Keratinocyte (primary cell): ENCODE measurements around the gene SFMBT2. TPM values are rescaled to one million over a fixed set of nuclear protein-coding genes. Genes with fewer than 3 reads are reported as not detected.

ENCODE experiments used
- DNase-seq: peaks from one replicate; pipeline ENCODE4 v3.0.0-alpha.2; 2011; ENCODE audit warnings: low read depth, missing footprints, low spot score
- FAIRE-seq: peaks from 2 replicates; lab custom pipeline; 2011; peaks lifted over from hg19 to GRCh38; lab: Jason Lieb, UNC
- H2AFZ ChIP-seq: 2 replicates; pipeline ENCODE4 v1.6.0; 2012; ENCODE audit warnings: low read length, control low read depth, inconsistent platforms; ENCODE audit not compliant: control insufficient read depth
- H3K27ac ChIP-seq: 2 replicates; pipeline ENCODE4 v1.5.1; 2011; ENCODE audit warnings: low read length; ENCODE audit not compliant: control insufficient read depth, insufficient read depth
- H3K27me3 ChIP-seq: 3 replicates; pipeline ENCODE4 v1.6.0; 2011; ENCODE audit warnings: low read length; ENCODE audit not compliant: control insufficient read depth, insufficient read depth; ENCODE audit errors: extremely low read depth
- H3K36me3 ChIP-seq, 2 experiments: 2 replicates in 1 of 2; 3 replicates in 1 of 2; pipeline ENCODE4 v1.5.1; 2011; ENCODE audit warnings: low read length in 2 of 2, mild to moderate bottlenecking in 1 of 2; ENCODE audit not compliant: control insufficient read depth in 2 of 2, insufficient read depth in 2 of 2; ENCODE audit errors: extremely low read depth in 1 of 2
- H3K4me1 ChIP-seq: 3 replicates; pipeline ENCODE4 v1.5.1; 2011; ENCODE audit warnings: low read length; ENCODE audit not compliant: control insufficient read depth, insufficient read depth; ENCODE audit errors: extremely low read depth
- H3K4me2 ChIP-seq: 3 replicates; pipeline ENCODE4 v1.6.0; 2011; ENCODE audit warnings: low read depth, low read length; ENCODE audit not compliant: control insufficient read depth, insufficient read depth; ENCODE audit errors: extremely low read depth
- H3K4me3 ChIP-seq, 3 experiments: fragments of 200-600 bp in 1 of 3; sonication (generic) in 1 of 3; 2 replicates in 2 of 3; 3 replicates in 1 of 3; pipeline ENCODE4 v1.5.1; 2011 to 2016; ENCODE audit warnings: low read length in 3 of 3, mild to moderate bottlenecking in 3 of 3, control low read depth in 2 of 3, inconsistent platforms in 1 of 3, low read depth in 1 of 3, mixed read lengths in 1 of 3, mixed run types in 1 of 3, moderate library complexity in 1 of 3; ENCODE audit not compliant: control insufficient read depth in 2 of 3, insufficient read depth in 2 of 3; ENCODE audit errors: extremely low read depth in 1 of 3
- H3K79me2 ChIP-seq: 2 replicates; pipeline ENCODE4 v1.6.0; 2012; ENCODE audit warnings: low read length; ENCODE audit not compliant: control insufficient read depth, insufficient read depth
- H3K9ac ChIP-seq: 3 replicates; pipeline ENCODE4 v1.6.0; 2011; ENCODE audit warnings: low read length; ENCODE audit not compliant: control insufficient read depth, insufficient read depth; ENCODE audit errors: extremely low read depth
- H3K9me1 ChIP-seq: 3 replicates; pipeline ENCODE4 v1.6.0; 2011; ENCODE audit warnings: low read length; ENCODE audit not compliant: control insufficient read depth, insufficient read depth; ENCODE audit errors: extremely low read depth
- H3K9me3 ChIP-seq: 2 replicates; pipeline ENCODE4 v1.5.1; 2012; ENCODE audit warnings: low read depth, low read length; ENCODE audit not compliant: control insufficient read depth
- H4K20me1 ChIP-seq: 3 replicates; pipeline ENCODE4 v1.6.0; 2011; ENCODE audit warnings: low read length; ENCODE audit not compliant: control insufficient read depth, insufficient read depth; ENCODE audit errors: extremely low read depth
- EZH2 ChIP-seq: IDR thresholded peaks from one replicate; pipeline ENCODE4 v1.6.1; 2012; ENCODE audit warnings: inconsistent platforms, mild to moderate bottlenecking, low read length, moderate library complexity
- dilution Hi-C: fragments of 300-500 bp; cut with MboI; formaldehyde crosslinking; loops from one replicate; pipeline ENCODE4 v1.7.0; 2020; ENCODE audit warnings: low sequenced_read_pairs; ENCODE audit not compliant: extremely low pct_ligation_motif_present
- polyA plus RNA-seq, 5 experiments: library from polyadenylated mRNA; depleted of rRNA in 3 of 5; stranded (reverse) in 3 of 5; stranded (forward) in 1 of 5; unstranded in 1 of 5; fragments of >200 nt; gene quantifications; 1 replicate in 1 of 5; 2 replicates in 3 of 5; 3 replicates in 1 of 5; pipeline versions ENCODE4 v1.2.1 to v1.2.3, GENCODE V29; 2011 to 2012; ENCODE audit warnings: missing spikeins in 2 of 5, low read depth in 1 of 5, low replicate concordance in 1 of 5
- TF ChIP-seq, protein P1 (sequence below), 3 experiments: IDR thresholded peaks in 1 of 3; conservative IDR thresholded peaks in 1 of 3; optimal IDR thresholded peaks in 1 of 3; 2 replicates in 2 of 3; 3 replicates in 1 of 3; pipeline versions ENCODE3 to v1.5.1; 2011; ENCODE audit warnings: low read length in 3 of 3, mild to moderate bottlenecking in 3 of 3, moderate library complexity in 2 of 3, control low read depth in 1 of 3, inconsistent platforms in 1 of 3; ENCODE audit not compliant: insufficient read depth in 2 of 3; ENCODE audit errors: extremely low read depth in 1 of 3

The SFMBT2 gene
- polyA plus RNA-seq, 1 donor (not counting 4 experiments of a cell fraction or from before 2014, with no cell fraction given): 0.71 TPM

GRCh38 chr10:7329219-7329618 is 81.6 kb downstream of the SFMBT2 start:
- dilution Hi-C loops: no loop called here
- Histone ChIP-seq H3K9me1 (no peaks in the 10 kb centered on the region), H3K4me2 (no peak overlapping the region), H4K20me1 (no peaks in the 10 kb centered on the region), H3K4me1 (no peaks in the 10 kb centered on the region), H2AFZ (no peak overlapping the region), H3K79me2 (no peaks in the 10 kb centered on the region), H3K9me3 (no peaks in the 10 kb centered on the region), H3K9ac (no peak overlapping the region), H3K4me3 (no peak overlapping the region), H3K36me3 (no peaks in the 10 kb centered on the region), H3K27me3 (no peaks in the 10 kb centered on the region), H3K27ac (no peak overlapping the region)
- DNase-seq: no peak
- TF ChIP-seq, protein P1, sequence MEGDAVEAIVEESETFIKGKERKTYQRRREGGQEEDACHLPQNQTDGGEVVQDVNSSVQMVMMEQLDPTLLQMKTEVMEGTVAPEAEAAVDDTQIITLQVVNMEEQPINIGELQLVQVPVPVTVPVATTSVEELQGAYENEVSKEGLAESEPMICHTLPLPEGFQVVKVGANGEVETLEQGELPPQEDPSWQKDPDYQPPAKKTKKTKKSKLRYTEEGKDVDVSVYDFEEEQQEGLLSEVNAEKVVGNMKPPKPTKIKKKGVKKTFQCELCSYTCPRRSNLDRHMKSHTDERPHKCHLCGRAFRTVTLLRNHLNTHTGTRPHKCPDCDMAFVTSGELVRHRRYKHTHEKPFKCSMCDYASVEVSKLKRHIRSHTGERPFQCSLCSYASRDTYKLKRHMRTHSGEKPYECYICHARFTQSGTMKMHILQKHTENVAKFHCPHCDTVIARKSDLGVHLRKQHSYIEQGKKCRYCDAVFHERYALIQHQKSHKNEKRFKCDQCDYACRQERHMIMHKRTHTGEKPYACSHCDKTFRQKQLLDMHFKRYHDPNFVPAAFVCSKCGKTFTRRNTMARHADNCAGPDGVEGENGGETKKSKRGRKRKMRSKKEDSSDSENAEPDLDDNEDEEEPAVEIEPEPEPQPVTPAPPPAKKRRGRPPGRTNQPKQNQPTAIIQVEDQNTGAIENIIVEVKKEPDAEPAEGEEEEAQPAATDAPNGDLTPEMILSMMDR (optimal IDR thresholded peaks at IDR 0.05 in 1 of 3, IDR thresholded peaks at IDR 0.05 in 1 of 3, conservative IDR thresholded peaks at IDR 0.05 in 1 of 3; ENCODE audit: extremely low read depth in 1 of 3, insufficient read depth in 2 of 3, low read length in 3 of 3): no peak
- no peak for TF ChIP-seq EZH2
- FAIRE-seq: no peak

DNA sequence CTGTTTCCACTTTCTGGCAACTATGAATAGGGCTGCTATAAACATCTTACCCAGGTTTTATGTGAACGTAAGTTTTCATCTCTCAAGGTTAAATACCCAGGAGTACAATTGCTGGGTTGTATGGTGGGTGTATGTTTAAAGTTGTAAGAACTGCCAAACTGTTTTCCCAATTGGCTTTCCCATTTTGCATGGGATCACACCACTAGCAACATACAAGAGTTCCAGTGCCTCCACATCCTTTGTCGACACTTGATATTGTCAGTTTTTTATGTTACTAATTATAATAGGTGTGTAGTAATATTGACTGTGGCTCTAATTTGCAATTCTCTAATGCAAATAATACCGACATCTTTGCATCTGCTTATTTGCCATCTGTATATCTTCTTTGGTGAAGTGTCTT is 82.9 kb downstream of the SFMBT2 start:
- Histone ChIP-seq H3K9me3 (no peaks in the 10 kb centered on the region), H4K20me1 (no peaks in the 10 kb centered on the region), H3K4me2 (no peak overlapping the region), H3K4me3 (no peak overlapping the region), H3K9ac (no peak overlapping the region), H3K27me3 (no peaks in the 10 kb centered on the region), H3K9me1 (no peaks in the 10 kb centered on the region), H3K27ac (no peak overlapping the region), H3K79me2 (no peaks in the 10 kb centered on the region), H3K4me1 (no peaks in the 10 kb centered on the region), H2AFZ (no peak overlapping the region), H3K36me3 (no peaks in the 10 kb centered on the region)
- TF ChIP-seq, protein P1 (optimal IDR thresholded peaks at IDR 0.05 in 1 of 3, IDR thresholded peaks at IDR 0.05 in 1 of 3, conservative IDR thresholded peaks at IDR 0.05 in 1 of 3; ENCODE audit: extremely low read depth in 1 of 3, insufficient read depth in 2 of 3, low read length in 3 of 3): no peak
- no peak for TF ChIP-seq EZH2
- FAIRE-seq (no peak), DNase-seq (no peak)
- dilution Hi-C loops: no loop called here
